ENCODE measurements around the gene DIP2C.
"Not testable (repeated sequence)": the region's sequence is repeated elsewhere in the genome, so short reads cannot be mapped to it uniquely, and the experiment has no call there.

The DIP2C gene

DNA sequence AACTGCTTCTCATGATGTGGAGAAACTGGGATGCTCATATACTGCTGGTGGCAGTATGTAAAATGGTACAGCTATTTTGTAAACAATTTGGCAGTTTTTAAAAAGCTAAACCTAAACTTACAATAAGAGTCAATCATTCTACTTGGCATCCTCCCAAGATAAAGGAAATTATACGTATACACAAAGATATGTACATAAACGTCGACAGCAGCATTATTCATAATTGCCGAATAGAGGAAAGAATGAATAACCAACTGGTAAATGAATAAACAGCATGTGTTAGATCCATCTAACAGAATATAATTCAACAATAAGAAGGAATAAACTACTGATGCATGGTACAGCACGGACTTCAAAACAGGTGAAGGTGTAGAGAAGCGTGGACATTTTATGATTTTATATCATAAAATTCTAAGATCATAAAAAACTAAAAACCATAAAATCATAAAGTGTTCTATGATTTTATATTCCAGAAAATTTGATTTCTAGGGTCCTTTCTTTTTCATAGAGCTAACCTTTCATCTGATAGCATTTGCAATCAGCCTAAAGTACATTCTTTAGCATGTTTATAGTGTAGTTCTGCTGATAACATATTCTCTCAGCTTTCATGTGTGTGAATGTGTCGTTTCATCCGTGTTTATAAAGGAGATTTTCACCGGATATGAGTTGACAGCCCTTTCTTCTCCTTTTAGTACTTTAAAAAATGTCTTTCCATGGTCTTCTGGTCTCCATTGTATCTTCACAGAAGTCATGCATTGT is 261.5 kb downstream of the DIP2C start:
- TF ChIP-seq, protein P1, sequence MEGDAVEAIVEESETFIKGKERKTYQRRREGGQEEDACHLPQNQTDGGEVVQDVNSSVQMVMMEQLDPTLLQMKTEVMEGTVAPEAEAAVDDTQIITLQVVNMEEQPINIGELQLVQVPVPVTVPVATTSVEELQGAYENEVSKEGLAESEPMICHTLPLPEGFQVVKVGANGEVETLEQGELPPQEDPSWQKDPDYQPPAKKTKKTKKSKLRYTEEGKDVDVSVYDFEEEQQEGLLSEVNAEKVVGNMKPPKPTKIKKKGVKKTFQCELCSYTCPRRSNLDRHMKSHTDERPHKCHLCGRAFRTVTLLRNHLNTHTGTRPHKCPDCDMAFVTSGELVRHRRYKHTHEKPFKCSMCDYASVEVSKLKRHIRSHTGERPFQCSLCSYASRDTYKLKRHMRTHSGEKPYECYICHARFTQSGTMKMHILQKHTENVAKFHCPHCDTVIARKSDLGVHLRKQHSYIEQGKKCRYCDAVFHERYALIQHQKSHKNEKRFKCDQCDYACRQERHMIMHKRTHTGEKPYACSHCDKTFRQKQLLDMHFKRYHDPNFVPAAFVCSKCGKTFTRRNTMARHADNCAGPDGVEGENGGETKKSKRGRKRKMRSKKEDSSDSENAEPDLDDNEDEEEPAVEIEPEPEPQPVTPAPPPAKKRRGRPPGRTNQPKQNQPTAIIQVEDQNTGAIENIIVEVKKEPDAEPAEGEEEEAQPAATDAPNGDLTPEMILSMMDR (conservative IDR thresholded peaks at IDR 0.05; ENCODE audit: low read depth): no peak
- POLR2A ChIA-PET (ENCODE audit: low non-redundant PET): no interaction called here
- H3K27ac ChIP-seq: no peak overlapping the region
- CTCF ChIA-PET: no interaction called here
- DNase-seq (ENCODE audit: low spot score): no peak

DNA sequence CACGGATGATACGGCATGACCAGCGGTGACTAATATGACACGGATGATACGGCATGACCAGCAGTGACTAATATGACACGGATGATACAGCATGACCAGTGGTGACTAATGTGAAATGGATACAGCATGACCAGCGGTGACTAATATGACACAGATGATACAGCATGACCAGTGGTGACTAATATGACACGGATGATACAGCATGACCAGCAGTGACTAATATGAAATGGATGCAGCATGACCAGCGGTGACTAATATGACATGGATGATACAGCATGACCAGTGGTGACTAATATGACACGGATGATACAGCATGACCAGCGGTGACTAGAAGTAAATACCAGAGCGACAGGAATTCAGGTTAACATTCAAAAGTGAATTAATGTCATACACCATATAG is 264.1 kb downstream of the DIP2C start:
- DNase-seq (ENCODE audit: low spot score): peak; percentile 4
- CTCF ChIA-PET; H3K27ac ChIP-seq; POLR2A ChIA-PET (ENCODE audit: low non-redundant PET): not testable (repeated sequence)

DNA sequence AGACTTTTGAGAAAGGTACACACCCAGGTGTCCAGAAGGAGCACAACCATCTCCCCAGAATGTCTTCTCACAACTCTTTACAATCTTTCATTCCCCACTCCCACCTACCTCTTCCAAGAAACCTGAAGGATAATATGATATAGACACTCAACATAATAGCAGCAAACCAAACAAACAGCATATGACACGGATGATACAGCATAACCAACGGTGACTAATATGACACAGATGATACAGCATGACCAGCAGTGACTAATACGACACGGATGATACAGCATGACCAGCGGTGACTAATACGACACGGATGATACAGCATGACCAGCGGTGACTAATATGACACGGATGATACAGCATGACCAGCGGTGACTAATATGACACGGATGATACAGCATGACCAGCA is 264.7 kb downstream of the DIP2C start:
- CTCF ChIA-PET; H3K27ac ChIP-seq; POLR2A ChIA-PET (ENCODE audit: low non-redundant PET); DNase-seq (ENCODE audit: low spot score): not testable (repeated sequence)

DNA sequence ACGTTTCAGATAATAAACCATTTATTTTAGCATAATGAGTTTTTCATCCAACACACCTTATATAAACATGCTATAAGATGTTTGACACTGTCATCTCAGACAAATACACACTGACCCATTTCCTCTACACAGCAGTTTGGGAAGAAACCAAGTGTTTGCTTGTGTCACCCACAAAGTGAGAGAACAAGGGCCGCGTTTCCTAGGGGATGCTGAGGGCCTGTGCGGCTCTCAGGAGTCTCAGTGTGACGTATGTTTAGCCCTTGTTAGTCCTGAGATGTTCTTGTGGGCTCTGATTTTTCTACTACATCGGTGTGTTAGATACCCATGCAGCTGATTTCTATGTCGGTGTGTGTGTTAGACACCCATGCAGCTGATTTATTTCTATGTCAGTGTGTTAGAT is 266.3 kb downstream of the DIP2C start:
- ChIA-PET POLR2A (ENCODE audit: low non-redundant PET) (no interaction called here), CTCF (no interaction called here)
- DNase-seq (ENCODE audit: low spot score): no peak
- no peak overlapping the region for H3K27ac ChIP-seq
- TF ChIP-seq, protein P1 (conservative IDR thresholded peaks at IDR 0.05; ENCODE audit: low read depth): no peak

DNA sequence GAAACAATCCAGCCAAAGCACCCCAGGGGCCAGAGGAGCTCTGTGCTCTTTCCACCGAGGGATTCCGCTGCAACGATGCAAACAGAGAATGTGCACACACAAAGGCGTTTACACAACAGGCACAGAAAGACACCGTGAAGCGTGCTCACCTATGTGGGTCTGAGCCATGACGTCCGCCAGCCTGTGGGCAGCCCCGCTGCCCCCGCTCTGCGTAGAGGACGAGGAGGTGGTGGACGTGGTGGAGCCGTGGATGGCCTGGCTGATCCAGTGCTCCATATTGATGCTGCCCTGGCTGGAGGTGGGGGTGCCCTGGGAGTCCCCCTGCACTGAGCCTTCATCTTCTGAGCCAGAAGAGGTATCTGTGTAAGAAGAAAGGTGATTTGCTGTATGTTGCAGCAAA is 266.8 kb downstream of the DIP2C start:
- TF ChIP-seq, protein P1 (conservative IDR thresholded peaks at IDR 0.05; ENCODE audit: low read depth): no peak
- DNase-seq (ENCODE audit: low spot score): no peak
- POLR2A ChIA-PET (ENCODE audit: low non-redundant PET): no interaction called here
- H3K27ac ChIP-seq: no peak overlapping the region
- CTCF ChIA-PET: interaction anchor here (0.6 kb wide), 1 partner anchor 232 kb away, joined by 3 read pairs; no protein-coding TSS in a partner anchor

DNA sequence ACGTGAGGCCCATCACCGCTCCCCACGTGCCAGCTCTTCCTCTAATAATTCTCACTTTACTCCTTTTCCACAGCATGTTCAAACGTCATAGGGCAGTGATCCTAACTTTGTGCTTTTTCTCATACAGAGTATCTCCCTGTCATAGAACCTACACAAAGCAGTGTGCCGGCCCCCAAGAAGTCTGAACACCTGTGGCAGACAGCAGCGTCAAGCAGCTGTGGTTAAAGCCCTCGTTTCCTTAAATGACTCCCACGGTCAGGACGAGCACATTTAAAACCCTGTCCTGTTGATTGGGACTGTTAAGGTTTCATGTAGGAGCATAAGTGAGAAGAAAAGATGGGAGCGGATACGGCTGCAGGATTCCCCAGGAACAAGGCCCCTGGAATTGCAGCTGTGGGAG is 267.2 kb downstream of the DIP2C start:
- H3K27ac ChIP-seq: no peak overlapping the region
- no peak for DNase-seq (ENCODE audit: low spot score)
- CTCF ChIA-PET: interaction anchor here (0.6 kb wide), 1 partner anchor 231 kb away, joined by 3 read pairs; no protein-coding TSS in a partner anchor
- TF ChIP-seq, protein P1 (conservative IDR thresholded peaks at IDR 0.05; ENCODE audit: low read depth): no peak
- POLR2A ChIA-PET (ENCODE audit: low non-redundant PET): no interaction called here

DNA sequence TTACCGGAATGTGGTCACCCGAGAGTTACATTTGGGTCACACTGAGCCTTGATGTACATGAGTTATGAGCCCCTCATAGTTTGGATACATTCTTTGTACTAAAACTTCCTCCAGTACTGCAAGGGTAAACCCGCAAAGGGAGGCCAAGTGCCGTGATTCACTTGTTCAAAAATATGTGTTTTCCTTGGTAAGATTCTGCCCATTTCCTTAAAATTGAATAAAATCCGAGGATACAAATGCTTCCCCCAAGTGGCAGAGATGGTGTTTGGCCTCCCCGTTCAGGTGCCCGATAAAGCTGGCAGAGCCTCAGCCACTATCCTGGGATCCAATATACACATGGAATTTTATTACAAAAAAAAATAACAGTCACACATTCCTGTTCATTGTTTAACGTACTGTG is 268.3 kb downstream of the DIP2C start:
- TF ChIP-seq, protein P1 (conservative IDR thresholded peaks at IDR 0.05; ENCODE audit: low read depth): no peak
- DNase-seq (ENCODE audit: low spot score): no peak
- CTCF ChIA-PET: no interaction called here
- POLR2A ChIA-PET (ENCODE audit: low non-redundant PET): no interaction called here
- no peak overlapping the region for H3K27ac ChIP-seq
